HepG2 (cell line): Measurements from ENCODE around the gene MUC22.

ENCODE experiments used
- ELF1 ChIP-seq: sonication (generic); formaldehyde crosslinking; IDR thresholded peaks from 2 replicates; pipeline ENCODE4 v1.4.0; 2020; ENCODE audit warnings: missing genetic modification reagents
- HNRNPLL ChIP-seq: fragments of 200-400 bp; formaldehyde crosslinking; IDR thresholded peaks from 2 replicates; pipeline ENCODE4 v1.6.1; 2017; ENCODE audit warnings: mild to moderate bottlenecking, low read depth, low read length; ENCODE audit not compliant: poor library complexity, severe bottlenecking
- JUN ChIP-seq: sonication (generic); formaldehyde crosslinking; IDR thresholded peaks from 2 replicates; pipeline ENCODE4 v1.4.0; 2020; ENCODE audit warnings: mild to moderate bottlenecking, missing genetic modification reagents
- MXI1 ChIP-seq: IDR thresholded peaks from 3 replicates; pipeline ENCODE4 v1.6.1; 2012; ENCODE audit warnings: low read depth, low read length, inconsistent platforms, borderline replicate concordance
- PITX1 ChIP-seq: sonication (generic); formaldehyde crosslinking; IDR thresholded peaks from 2 replicates; pipeline ENCODE4 v1.5.1; 2020; ENCODE audit warnings: mild to moderate bottlenecking, missing genetic modification reagents
- POLR2A ChIP-seq, 2 experiments: IDR thresholded peaks; 2 replicates each; pipeline ENCODE4 v1.6.1; 2011; ENCODE audit warnings: low read depth in 2 of 2, low read length in 2 of 2, mild to moderate bottlenecking in 1 of 2, moderate library complexity in 1 of 2; ENCODE audit not compliant: insufficient read depth in 1 of 2
- SAFB2 ChIP-seq: sonication (generic); formaldehyde crosslinking; IDR thresholded peaks from 2 replicates; pipeline ENCODE4 v1.5.1; 2020; ENCODE audit warnings: missing genetic modification reagents, low read depth, mild to moderate bottlenecking, borderline replicate concordance
- SIN3A ChIP-seq: IDR thresholded peaks from 2 replicates; pipeline ENCODE4 v1.6.1; 2011; ENCODE audit warnings: low read depth, mild to moderate bottlenecking, control low read depth, low read length, borderline replicate concordance
- TCF7 ChIP-seq: sonication (generic); IDR thresholded peaks from 2 replicates; pipeline ENCODE4 v1.6.1; 2016; ENCODE audit warnings: antibody characterized with exemption, low read depth
- ZBTB33 ChIP-seq: sonication (generic); formaldehyde crosslinking; IDR thresholded peaks from 2 replicates; pipeline ENCODE4 v1.4.0; 2020; ENCODE audit warnings: missing genetic modification reagents
- ZNF431 ChIP-seq: sonication (generic); formaldehyde crosslinking; IDR thresholded peaks from 2 replicates; pipeline ENCODE4 v1.9.0; 2022; ENCODE audit warnings: missing genetic modification reagents, low read depth, mild to moderate bottlenecking, borderline replicate concordance
- ZNF629 ChIP-seq: sonication (generic); formaldehyde crosslinking; conservative IDR thresholded peaks from 2 replicates; pipeline ENCODE4 v1.5.0; 2020; ENCODE audit warnings: missing genetic modification reagents
- TF ChIP-seq, protein P1 (sequence below): sonication (generic); formaldehyde crosslinking; IDR thresholded peaks from 2 replicates; pipeline ENCODE4 v1.5.0; 2020; ENCODE audit warnings: mild to moderate bottlenecking, missing genetic modification reagents, moderate library complexity
- TF ChIP-seq, protein P2 (sequence below): sonication (generic); formaldehyde crosslinking; IDR thresholded peaks from 2 replicates; pipeline ENCODE4 v1.4.0; 2020; ENCODE audit warnings: missing genetic modification reagents, borderline replicate concordance

- TF ChIP-seq ZNF629 = no peak
- no peak for TF ChIP-seq ELF1 (CRISPR knock-in tag)
- no peak for TF ChIP-seq JUN (CRISPR knock-in tag)
- no peak for TF ChIP-seq SIN3A
- TF ChIP-seq POLR2A (IDR thresholded peaks at IDR 0.05; ENCODE audit: insufficient read depth in 1 of 2, low read depth in 2 of 2, low read length in 2 of 2) = no peak
- no peak for TF ChIP-seq TCF7
- no peak for TF ChIP-seq MXI1
- TF ChIP-seq ZNF431 = no peak
- no peak for TF ChIP-seq SAFB2 (CRISPR knock-in tag)
- no peak for TF ChIP-seq ZBTB33 (CRISPR knock-in tag)
- no peak for TF ChIP-seq HNRNPLL
- TF ChIP-seq, protein P1, sequence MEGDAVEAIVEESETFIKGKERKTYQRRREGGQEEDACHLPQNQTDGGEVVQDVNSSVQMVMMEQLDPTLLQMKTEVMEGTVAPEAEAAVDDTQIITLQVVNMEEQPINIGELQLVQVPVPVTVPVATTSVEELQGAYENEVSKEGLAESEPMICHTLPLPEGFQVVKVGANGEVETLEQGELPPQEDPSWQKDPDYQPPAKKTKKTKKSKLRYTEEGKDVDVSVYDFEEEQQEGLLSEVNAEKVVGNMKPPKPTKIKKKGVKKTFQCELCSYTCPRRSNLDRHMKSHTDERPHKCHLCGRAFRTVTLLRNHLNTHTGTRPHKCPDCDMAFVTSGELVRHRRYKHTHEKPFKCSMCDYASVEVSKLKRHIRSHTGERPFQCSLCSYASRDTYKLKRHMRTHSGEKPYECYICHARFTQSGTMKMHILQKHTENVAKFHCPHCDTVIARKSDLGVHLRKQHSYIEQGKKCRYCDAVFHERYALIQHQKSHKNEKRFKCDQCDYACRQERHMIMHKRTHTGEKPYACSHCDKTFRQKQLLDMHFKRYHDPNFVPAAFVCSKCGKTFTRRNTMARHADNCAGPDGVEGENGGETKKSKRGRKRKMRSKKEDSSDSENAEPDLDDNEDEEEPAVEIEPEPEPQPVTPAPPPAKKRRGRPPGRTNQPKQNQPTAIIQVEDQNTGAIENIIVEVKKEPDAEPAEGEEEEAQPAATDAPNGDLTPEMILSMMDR (CRISPR knock-in tag) = no peak
- TF ChIP-seq, protein P2, sequence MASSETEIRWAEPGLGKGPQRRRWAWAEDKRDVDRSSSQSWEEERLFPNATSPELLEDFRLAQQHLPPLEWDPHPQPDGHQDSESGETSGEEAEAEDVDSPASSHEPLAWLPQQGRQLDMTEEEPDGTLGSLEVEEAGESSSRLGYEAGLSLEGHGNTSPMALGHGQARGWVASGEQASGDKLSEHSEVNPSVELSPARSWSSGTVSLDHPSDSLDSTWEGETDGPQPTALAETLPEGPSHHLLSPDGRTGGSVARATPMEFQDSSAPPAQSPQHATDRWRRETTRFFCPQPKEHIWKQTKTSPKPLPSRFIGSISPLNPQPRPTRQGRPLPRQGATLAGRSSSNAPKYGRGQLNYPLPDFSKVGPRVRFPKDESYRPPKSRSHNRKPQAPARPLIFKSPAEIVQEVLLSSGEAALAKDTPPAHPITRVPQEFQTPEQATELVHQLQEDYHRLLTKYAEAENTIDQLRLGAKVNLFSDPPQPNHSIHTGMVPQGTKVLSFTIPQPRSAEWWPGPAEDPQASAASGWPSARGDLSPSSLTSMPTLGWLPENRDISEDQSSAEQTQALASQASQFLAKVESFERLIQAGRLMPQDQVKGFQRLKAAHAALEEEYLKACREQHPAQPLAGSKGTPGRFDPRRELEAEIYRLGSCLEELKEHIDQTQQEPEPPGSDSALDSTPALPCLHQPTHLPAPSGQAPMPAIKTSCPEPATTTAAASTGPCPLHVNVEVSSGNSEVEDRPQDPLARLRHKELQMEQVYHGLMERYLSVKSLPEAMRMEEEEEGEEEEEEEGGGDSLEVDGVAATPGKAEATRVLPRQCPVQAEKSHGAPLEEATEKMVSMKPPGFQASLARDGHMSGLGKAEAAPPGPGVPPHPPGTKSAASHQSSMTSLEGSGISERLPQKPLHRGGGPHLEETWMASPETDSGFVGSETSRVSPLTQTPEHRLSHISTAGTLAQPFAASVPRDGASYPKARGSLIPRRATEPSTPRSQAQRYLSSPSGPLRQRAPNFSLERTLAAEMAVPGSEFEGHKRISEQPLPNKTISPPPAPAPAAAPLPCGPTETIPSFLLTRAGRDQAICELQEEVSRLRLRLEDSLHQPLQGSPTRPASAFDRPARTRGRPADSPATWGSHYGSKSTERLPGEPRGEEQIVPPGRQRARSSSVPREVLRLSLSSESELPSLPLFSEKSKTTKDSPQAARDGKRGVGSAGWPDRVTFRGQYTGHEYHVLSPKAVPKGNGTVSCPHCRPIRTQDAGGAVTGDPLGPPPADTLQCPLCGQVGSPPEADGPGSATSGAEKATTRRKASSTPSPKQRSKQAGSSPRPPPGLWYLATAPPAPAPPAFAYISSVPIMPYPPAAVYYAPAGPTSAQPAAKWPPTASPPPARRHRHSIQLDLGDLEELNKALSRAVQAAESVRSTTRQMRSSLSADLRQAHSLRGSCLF (CRISPR knock-in tag) = no peak
- TF ChIP-seq PITX1 (CRISPR knock-in tag) = no peak
These were observed 53.7 kb downstream of the MUC22 start for GRCh38 chr6:31063906-31064435.
